ENCODE results near the gene PGGT1B.

PGGT1B gene

DNA sequence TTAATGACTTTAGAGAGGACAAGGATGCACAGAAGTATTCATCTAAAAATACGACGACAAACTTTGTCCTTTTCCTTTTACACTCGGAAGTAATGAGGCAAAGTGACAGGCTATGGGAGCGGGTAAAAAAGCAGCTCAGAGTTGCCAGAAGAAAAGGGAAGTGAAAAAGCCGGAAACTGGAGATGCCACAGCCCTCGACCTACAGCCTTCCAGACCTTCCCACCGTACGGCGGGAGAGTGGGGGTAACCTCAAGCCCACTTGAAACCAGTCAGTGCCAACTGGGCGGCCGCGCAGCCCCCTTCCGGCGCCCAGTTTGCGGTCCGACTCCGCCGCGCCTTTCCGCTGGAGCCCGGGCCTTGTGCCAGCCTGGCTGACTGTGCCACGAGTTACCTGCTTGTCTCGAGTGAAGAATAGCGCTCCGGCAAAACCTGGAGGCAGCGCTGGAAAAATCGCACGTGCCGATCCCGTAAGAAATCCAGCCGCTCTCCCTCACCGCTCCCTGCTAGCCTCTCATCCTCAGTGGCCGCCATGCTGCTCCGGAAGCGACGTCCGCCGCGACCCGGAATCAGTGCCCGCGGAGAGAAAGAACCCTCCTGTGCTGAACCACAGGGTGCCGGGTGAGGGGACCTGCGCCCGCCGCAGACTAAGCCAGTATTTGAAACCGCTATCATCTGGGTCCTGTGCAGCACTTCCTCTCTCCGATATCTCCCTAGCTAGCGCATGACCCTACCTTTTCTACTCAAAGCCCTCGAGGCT is at the start of gene PGGT1B:
Gene PGGT1B (minus strand): TSS at position 557 of the 757 bp plus-strand sequence. CDS start 26 bp downstream, at position 531.
- peak; percentile 76 for DNase-seq (ENCODE audit: low read depth)

DNA sequence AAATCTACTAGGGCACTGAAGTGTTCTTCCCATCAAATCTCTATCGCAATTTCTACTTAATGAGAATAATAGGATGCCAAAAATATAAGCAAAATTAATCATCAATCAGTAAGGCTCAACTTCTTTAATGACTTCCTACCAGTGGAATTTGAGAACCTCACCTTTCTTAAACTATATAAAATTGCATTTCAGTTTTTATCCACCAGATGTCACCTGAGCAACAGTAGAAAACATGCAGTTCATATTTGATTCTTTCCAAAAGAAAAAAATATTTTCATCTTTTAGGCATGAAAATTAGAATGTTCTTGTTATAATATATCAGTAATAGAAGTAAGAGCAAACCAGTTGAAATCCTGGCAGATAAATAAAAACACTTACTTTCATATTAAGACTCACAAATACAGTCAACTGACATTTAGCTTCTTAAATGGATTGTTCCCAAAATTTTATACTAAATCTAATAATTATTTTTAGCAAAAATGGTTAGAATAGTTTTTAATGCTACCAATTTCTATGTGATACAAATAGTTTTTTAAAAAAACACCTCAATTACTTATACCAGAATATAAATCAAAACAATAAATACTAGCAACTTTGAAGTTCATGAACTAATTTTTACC is 47.2 kb upstream of the PGGT1B start:
- peak; percentile 77 for DNase-seq (ENCODE audit: low read depth)

DNA sequence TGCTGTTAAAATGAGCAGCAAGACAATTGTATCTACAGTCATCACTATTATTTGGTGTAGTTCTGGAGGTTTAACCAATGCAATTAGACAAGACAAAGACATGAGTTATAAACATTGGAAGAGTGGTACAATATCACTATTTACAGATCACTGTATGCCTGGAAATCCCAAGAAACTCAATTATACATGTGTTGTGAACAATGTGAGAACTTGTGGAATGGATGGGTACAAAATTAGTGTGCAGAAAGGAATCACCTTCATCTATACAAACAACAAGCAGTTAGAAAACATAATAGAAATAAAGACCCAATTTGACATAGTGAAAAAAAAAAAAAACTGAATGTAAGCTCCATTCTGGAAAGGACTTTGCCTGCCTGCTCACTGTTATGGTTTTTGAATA is 46.1 kb upstream of the PGGT1B start:
- DNase-seq (ENCODE audit: low read depth) = no peak

DNA sequence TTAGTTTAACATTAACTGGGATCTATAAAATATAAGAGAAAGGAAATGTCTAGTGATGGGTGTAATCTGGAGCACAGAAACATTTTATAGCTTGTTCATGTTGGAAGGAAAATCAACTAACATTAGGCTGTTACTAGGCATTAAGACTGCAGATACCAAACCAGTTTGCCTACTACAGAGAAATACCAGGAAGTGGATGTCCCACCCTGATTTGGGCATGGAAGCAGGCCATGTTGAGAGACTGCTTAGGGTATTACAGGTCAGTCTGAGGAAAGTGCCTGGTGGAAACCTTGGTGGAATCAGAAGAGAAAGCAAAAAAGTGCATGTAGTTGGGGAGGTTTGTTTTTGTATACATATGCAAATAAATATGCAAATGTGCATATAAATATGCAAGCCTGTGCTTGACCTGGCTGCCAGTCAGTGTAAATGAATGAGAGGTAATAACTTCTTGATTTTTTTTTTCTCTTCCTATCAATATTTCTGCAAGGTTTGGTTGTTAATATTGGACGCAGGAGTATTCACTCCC is 43.4 kb upstream of the PGGT1B start:
- DNase-seq (ENCODE audit: low read depth) = no peak

DNA sequence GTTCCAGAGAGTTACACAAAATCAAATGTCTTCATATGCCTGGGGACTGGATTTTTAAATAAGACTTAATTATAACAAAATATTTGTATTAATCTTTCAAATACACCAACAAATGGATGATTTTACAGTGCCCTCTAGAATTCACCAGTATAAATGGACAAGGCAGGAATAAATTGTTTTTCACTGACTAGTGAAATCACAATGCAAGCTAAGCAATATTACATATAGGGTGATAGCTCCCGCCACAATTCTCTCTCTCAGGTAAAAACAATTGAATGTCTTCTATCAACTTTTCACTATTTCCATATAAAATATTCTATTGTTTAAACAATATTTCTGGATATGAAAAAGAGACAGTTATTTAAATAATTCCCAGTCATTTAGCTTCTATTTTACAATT is 41.8 kb upstream of the PGGT1B start:
- no peak for DNase-seq (ENCODE audit: low read depth)

DNA sequence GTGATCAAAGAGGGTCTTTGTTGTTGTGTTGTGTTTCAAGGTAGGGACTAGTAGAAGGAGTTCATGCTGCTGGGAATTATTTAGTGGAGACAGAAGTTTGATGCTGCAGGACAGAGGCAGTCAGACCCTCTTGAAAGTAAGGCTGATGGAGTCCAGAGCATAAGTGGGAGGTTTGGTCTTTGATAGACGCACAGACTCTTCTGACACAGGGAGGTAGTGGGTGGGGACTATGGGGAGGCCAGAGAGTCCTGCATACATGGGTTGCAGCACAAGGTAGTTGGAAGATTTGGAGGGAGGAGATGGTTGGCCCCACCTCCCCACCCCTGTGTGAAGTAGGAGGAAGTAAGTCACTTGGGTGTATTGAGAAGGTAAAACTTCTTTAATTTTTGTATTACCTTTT is 36.1 kb upstream of the PGGT1B start:
- DNase-seq (ENCODE audit: low read depth) = no peak

DNA sequence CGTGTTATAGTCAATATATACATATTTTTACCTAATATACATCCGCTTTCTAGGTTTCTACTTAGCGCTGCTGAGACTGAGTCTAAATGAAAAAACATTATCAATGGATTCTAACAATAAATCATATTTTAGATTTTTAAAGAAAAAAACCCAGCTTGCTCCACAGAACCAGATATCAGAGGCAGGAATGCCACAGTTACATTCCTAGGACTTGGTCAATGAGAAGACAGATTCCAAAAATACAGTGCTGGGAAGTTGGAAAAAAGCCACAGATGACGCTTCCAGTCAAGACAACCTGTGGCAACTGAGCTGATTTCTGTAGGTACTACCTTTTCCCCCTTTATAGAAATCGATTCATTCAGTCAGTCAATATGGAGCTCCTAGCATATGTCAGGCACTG is 34.4 kb upstream of the PGGT1B start:
- peak; percentile 13 for DNase-seq (ENCODE audit: low read depth)

DNA sequence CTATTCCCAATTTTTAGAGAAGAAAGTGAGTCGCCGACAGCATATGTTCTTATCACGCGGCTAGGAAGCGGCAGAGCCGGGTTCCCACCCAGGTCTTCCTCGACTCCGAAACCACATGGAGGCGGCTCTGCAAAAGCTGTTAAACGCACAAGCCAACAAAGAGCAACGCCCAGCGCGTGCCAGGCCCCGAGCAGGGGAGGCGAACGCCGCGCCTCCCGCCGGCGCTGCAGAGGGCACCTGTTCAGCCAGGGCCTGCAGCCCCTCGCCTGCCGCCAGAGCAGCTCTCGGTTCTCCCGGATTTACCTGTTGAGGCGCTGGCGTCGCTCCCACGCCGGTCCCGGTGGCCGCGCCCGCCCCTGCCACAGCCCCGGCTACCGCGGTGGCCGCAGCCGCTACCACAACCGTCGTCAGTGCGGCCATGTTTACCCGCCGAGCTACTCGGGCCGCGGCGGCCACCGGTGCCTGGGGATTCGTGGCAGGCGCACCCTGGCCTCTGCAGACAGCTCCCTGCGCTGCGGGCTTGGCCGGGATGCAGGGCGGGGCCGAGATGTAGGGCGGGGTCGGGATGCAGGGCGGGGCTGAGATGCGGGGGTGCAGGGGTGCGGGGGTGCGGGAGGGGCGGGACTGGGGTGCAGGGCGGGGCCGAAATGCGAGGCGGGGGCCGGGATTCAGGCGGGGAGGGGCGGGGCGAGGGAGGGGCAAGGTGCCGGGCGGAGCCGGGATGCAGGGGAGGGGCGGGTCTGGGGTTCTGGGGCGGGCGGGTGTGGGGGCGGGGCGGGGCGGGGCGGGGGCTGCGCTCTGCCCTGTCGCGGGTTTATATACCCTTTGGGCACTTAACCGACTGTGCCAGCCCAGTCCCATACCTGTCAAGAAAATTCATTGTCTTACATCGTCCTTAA is 33.7 kb upstream of the PGGT1B start, which contains the start of gene CCDC112:
Gene CCDC112 (minus strand): TSS at position 531 of the 899 bp plus-strand sequence. CDS start 111 bp downstream, at position 420.
- DNase-seq (ENCODE audit: low read depth) = peak; percentile 87

DNA sequence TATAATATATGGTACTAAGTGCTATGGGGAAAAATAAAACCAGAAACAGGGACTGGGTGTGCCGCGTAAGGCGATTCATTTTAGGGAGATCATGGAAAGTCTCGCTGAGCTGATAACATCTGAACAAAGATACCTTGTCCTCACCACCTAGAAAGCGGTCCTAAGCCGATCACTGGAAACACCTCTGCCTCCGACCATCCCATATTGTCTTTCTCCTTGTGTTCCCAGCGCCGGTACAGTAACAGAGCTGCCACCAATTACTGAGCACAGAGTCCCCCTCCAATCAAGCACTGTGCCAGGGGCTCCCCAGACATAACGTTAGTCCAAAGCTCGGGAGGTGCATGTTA is 33.1 kb upstream of the PGGT1B start:
- no peak for DNase-seq (ENCODE audit: low read depth)

DNA sequence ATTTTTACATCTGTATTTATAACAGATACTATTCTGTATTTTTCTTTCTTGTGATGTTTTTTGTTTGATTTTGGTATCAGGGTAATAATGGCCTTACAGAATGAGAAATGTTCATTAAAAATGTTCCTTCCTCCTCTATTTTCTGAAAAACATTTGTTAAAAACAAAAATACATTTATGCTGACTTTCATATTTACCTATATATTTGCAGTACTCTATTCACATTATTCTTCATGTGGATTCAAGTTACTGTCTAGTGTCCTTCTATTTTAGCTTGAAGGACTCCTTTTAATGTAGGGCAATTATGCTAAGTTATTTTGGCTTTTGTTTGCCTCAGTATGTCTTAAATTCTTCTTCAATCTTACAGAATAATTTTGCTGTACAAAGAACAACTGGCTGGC is 28.7 kb upstream of the PGGT1B start:
- no peak for DNase-seq (ENCODE audit: low read depth)

DNA sequence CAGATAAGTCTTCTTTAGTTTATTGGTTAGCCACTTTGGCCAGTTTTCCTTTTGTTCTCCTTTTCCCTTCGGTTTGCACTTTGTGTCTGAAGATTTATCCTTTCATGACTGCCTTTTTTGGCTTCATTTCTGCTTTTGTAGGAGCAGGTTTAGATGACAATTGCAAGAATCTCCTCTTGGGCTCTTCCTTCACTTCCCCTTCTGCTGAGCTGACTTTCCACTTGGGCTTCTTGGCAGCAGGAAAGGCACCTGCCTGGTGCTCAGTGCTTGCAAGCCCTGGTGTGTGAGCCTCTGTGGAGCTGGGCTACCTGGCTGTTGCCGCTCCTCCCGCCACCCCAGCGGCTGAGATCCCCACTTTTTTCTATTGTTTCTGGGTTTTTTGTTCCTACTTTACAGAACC is 26.4 kb upstream of the PGGT1B start:
- no peak for DNase-seq (ENCODE audit: low read depth)

DNA sequence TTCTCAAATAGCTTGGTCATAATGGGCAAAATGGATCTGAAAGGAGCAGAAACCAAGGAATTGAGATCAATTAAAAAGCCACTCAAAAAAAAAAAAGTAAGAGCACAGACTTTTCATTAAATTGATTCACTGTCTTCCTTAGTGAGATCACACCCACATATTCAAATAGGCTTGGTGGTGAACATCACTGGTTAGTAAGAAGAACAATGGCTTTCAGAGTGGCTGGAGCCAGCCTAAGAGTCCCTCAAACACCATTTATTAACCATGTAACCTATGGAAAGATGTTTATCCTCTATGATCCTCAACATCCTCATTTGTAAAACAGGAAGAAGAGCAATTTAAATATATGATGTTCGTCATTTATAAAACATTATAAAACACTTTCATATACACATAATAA is 21.3 kb upstream of the PGGT1B start:
- no peak for DNase-seq (ENCODE audit: low read depth)

DNA sequence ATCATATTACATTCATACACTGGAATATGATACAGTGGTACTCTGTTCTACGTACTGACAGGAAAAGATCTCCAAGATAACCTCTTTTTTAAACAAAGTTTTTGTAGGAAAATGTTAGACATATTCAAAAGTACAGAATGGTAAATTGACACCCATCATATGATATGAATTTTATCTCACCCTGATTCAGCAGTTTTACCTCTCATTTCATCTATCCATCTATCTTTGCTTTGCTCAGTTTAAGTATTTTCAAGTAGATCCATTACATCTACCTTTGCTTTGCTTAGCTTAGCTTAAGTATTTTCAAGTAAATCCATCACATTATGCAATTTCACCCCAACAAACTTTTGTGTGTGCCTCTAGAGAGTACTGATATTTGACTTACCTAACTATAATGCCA is 19.5 kb upstream of the PGGT1B start:
- no peak for DNase-seq (ENCODE audit: low read depth)

DNA sequence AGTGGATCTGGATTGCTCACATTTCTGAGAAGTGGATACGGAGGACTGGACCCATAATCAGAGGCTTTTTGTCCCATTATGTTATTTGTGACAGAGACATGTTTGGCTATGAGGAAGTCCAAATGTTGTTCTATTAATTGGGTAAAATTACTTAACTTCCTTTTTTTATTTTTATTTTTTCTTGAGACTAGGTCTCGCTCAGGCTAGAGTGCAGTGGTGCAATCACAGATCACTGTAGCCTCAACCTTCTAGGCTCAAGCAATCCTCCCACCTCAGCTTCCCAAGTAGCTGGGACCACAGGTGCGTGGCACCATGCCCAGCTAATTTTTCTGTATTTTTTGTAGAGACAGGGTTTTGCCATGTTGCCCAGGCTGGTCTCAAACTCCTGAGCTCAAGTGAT is 11.9 kb upstream of the PGGT1B start:
- DNase-seq (ENCODE audit: low read depth) = no peak

DNA sequence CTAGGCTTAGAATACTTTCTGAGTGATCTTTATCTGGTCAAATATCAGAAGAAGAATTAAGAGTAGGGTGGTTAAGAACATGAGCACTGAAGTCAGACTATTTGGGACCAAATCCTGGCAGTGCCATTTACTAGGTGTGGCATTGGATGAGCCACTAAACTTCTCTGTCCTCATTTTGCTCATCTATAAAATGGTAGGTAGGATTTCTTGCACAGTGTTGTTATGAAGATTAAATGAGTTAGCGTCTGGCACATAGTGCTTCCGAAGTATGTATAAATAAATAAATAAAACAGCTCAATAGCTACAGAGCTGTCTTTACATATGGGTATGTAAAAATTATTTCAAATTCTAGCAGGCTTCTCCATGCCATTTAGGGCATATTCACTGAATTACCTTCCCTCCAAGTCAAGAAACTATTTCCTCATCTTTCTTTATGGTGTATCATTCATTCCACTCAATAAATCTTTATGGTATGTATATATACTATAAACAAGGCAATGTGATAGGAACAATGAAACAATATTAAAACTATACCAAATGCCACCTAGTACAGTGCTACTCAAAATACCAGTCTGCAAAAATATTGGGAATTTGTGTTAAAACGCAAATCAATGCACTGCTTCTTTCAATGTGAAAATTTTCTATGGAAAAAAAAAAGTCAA is 9.8 kb upstream of the PGGT1B start:
- DNase-seq (ENCODE audit: low read depth) = no peak

DNA sequence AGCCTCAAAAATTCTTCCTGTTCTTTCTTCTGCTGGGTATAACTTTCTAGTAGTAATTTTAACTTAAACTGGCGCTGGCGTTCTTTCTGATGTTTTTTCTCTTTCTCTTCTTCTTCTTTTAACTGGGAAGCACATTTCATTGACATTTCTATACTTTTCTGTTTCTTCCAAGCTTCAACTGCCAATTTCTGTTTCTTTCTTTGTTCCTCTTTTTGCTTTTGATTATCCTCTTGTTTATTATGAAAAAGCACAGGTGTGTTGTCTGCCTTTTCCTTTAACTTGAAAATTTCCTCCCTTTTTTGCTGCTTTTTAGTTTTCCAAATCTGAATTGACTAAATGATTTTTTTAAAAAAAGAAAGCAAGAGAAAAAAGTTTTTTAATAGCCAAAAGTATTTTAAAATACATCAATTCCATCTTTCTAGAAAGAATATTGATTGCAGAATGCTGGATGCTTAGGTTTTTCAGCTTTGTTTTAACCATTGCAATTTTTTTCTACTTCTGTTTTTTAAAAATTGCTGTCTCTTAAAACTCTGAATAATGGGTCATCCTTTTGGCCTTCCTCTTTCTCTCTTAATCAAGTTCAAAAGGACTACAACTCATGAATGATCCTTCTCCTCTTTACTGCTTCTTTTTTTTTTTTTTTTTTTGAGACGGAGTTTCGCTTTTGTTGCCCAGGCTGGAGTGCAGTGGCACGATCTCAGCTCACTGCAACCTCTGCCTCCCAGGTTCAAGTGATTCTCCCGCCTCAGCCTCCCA is 8.8 kb upstream of the PGGT1B start:
- no peak for DNase-seq (ENCODE audit: low read depth)

DNA sequence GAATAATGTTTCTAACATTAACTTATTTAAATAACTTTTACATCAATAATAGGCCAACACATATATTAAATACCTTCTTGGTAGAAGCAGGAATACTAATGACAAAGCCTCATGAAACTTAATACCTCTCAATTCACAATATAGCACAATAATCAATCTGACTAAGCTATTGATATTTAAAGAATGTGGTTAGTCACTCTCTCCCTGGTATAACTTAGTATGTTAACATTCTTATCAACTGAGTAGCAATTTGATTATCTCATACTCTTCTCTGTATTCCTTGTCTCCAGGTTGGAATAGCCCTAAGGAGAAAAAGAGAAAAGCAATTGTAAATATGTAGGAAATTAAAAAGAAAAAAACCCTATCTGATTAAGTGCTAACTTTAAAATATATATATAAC is 4.9 kb upstream of the PGGT1B start:
- DNase-seq (ENCODE audit: low read depth) = peak; percentile 93

DNA sequence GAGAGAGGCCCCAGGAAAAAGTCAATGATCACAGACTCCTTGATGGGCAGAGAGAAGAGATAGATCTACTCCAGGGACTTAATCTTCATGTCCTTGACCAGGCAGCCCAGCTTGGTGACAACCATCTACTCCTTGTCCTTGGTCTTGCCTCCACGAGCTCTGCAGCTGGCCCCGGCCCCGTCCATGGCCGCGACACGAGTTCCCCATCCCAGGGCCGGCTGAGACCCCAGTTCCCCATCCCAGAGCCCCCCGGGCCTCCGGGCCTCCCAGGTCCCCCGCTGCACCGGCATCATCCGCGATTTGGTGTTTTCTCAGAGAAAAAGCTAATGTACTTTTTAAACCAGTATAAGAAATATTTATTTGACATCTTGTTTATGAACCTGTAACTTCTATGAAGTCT is 2.5 kb upstream of the PGGT1B start:
- DNase-seq (ENCODE audit: low read depth) = no peak

DNA sequence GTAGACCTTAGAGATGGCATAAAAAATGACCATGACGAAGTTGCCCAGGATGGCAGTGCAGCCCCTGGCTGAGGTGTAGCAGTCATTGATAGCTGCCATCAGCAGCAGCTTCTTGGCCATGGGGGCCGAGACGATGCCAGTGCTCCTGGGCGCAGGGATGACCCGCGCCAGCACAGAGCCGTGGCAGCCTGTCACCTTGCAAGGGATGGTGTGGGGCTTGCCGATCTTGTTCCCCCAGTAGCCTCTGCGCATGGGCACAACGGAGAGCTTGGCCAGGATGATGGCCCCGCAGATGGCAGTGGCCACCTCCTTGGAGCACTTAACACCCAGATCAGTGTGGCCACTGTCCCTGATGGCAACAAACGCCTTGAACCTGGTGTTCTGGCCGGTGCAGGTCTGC is 2.1 kb upstream of the PGGT1B start:
- DNase-seq (ENCODE audit: low read depth) = no peak

DNA sequence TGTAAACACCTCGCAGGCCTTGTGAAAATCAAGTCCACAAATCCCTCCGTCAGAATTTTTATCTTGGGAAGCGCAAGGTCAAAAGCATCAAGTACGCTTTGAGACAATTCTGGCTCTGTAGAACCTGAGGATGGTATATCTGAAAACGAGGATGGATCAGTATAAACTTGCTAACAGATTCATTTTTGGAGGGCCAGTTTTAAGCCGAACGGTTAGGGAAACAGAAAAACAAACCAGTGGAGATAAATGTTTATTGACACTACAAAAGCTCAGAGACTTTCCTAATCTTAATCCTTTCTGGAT is 352 bp upstream of the PGGT1B start:
- no peak for DNase-seq (ENCODE audit: low read depth)

DNA sequence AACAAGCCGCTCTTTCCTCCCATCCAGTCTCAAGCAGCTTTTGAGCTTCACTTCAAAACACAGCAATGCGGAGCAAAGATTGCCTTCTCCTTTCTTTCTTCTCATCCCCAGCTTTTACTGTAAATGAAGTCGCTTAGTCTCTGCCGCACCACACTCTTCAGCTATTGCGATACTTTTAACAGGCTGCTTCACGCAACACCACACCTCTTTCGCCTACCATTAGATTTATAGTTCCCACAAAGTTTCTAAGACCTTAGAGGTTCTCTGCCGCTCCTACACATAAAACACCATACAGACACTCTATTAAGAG is 711 bp downstream of the PGGT1B start:
- peak; percentile 42 for DNase-seq (ENCODE audit: low read depth)

DNA sequence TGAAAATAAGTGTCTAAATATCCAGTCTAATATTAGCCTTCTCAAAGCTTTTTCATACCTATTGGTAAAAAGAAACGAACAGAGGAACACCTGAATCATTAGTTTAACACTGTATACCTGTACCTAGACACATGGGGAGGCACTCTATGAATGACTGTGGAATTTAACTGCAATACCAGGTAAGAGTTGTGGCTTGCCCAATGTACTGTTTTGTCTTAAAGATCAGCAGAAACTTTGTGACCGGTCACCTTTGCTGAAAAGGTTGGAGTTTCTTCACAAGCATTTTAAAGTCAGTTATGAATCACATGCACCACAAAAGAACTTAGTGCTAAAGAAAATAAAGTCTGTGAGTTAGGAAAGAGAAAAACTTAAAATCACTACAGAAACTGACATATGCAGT is 2.4 kb downstream of the PGGT1B start:
- no peak for DNase-seq (ENCODE audit: low read depth)

Measured in ELR (cell line).